D341Med (cell line): ENCODE measurements around the gene MAPT.
"Not testable (repeated sequence)": the region's sequence is repeated elsewhere in the genome, so short reads cannot be mapped to it uniquely, and the experiment has no call there.

Experiments
- DNase-seq: peaks from one replicate; pipeline ENCODE4 v3.0.0; 2012; ENCODE audit warnings: low spot score

MAPT gene

DNA sequence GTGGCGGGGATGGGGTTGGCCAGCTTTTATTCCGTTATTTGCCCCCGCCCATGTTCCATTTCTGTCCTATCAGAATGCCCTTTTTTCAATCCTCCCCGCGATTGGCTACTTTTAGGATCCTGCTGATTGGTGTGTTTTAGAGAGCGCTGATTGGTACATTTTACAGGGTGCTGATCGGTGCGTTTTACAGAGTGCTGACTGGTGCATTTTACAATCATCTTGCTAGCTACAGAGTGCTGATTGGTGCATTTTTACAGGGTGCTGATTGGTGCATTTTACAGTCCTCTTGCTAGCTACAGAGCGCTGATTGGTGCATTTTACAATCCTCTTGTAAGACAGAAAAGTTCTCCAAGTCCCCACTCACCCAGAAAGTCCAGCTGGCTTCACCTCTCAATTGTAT, 32.2 kb upstream of the MAPT start:
- not testable (repeated sequence) for DNase-seq

GRCh38 chr17:45863857-45864654, 30.3 kb upstream of the MAPT start:
- DNase-seq, result no peak

GRCh38 chr17:45867171-45867570, 27.2 kb upstream of the MAPT start:
- no peak for DNase-seq

DNA sequence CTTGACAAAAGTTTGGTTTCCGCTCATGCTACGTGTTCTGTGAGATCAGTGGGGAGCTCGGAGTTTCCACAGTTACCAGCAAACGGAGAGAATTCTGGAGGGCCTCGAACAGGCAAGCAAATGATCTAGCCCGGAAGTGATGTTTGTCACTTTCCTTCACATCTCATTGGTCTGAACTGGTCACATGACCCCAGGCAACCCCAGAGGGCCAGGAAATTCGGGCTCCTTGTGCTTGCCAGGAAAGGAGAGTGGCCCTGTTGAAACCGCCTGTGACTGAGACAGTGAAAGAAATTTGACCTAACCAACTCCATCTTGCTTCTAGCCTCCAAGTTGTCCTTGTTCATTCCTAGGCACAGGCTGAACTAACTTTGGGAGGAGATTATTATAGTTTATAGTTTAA, 26.7 kb upstream of the MAPT start:
- DNase-seq, result no peak

GRCh38 chr17:45868276-45868675, 26.1 kb upstream of the MAPT start:
- DNase-seq, result no peak

- DNase-seq, result no peak
These were observed 24.5 kb upstream of the MAPT start for GRCh38 chr17:45869676-45870341.

- no peak for DNase-seq
These were observed 23.9 kb upstream of the MAPT start for GRCh38 chr17:45870342-45870974.

GRCh38 chr17:45871718-45872117, 22.6 kb upstream of the MAPT start:
- no peak for DNase-seq

GRCh38 chr17:45873728-45874127, 20.6 kb upstream of the MAPT start:
- no peak for DNase-seq

DNA sequence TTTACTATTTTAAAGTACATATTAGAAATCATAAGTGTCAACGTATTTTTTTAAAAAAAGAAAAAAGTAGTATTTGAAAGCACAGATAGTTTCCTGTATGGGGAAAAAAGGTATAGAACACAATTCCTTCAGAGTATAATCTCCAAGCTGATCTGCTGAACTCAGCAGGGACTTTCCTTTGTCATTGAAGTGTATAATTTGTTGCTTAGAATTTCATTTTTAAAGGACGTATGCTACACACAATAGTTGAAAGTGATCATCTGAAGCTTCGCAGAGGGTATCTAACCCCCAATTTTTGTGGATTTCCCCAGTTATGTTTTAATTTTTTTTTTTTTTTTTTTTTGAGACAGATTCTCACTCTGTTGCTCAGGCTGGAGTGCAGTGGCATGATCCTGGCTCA, 20.2 kb upstream of the MAPT start:
- no peak for DNase-seq

GRCh38 chr17:45876539-45876938, 17.8 kb upstream of the MAPT start:
- DNase-seq, result no peak

GRCh38 chr17:45877467-45877866, 16.9 kb upstream of the MAPT start:
- no peak for DNase-seq

DNA sequence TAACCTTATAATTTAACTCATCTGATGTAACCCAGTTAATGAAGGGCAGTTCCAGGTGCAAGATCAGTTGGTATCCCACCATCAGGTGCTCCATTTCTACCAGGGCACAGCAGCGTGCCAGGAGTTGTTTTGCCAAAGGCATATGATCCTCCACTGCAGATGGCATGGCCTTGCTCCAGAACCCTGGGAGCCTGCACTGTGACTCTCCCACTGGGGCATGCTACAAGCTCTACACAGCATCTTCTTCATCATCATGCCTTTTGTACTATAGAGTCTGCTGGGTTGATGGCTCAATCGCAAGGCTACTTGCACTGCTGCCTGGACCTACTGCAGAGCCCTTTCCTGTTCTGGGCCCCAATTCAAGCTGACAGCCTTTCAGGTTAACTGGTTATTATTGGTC, 11.3 kb upstream of the MAPT start:
- DNase-seq, result no peak

- DNase-seq, result no peak
These were observed 7.5 kb upstream of the MAPT start for GRCh38 chr17:45886852-45887251.

DNA sequence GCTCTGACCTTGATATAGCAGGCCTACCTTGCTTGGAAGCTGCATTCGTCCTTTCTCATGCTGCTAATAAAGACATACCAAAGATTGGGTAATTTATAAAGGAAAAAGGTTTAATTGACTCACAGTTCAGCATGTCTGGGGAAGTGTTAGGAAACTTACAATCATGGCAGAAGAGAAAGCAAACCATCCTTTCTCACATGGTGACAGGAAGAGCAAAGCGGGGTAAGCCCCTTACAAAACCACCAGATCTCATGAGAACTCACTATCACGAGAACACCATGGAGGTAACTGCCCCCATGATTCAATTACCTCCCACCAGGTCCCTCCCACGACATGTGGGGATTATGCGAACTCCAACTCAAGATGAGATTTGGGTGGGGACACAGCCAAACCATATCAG, 6.0 kb upstream of the MAPT start:
- no peak for DNase-seq

GRCh38 chr17:45889579-45889978, 4.8 kb upstream of the MAPT start:
- DNase-seq, result no peak

GRCh38 chr17:45893725-45894021, 681 bp upstream of the MAPT start:
- no peak for DNase-seq

DNA sequence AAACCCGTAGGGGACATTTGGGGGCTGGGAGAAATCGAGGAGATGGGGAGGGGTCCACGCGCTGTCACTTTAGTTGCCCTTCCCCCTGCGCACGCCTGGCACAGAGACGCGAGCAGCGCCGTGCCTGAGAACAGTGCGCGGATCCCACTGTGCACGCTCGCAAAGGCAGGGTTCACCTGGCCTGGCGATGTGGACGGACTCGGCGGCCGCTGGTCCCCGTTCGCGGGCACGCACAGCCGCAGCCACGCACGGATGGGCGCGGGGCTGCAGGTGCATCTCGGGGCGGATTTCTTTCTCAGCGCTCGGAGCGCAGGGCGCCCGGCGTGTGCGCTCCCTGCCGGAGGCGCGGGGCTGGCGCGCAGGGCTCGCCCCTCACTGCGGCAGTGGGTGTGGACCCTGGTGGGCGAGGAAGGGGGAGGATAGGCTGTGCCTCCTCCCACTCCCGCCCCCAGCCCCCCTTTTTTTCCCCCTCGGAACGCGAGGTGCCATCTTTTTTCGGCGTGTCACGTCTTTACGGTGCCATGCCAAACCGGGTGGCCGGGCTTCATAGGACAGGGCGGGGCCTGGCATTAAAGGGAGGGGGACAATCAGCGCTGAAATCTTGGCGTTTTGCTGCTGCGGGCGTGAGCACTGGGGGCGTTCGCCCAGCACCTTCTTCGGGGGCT, 1.1 kb downstream of the MAPT start:
- peak; percentile 85 for DNase-seq

GRCh38 chr17:45895969-45896785, 1.8 kb downstream of the MAPT start:
- DNase-seq, result peak; percentile 62

GRCh38 chr17:45896803-45897693, 2.7 kb downstream of the MAPT start:
- DNase-seq, result peak; percentile 68

- no peak for DNase-seq
These were observed 5.8 kb downstream of the MAPT start for GRCh38 chr17:45900136-45900535.
